ENCODE results near the gene CLDN22. TPM values are rescaled to one million over a fixed set of nuclear protein-coding genes. Genes with fewer than 3 reads are reported as not detected.

CLDN22 gene
- total and polyA plus RNA-seq, 9 of the 15 experiments (the other 6 are each of a cell fraction or from before 2014, with no cell fraction given) = 0.21 TPM; not detected in 8

DNA sequence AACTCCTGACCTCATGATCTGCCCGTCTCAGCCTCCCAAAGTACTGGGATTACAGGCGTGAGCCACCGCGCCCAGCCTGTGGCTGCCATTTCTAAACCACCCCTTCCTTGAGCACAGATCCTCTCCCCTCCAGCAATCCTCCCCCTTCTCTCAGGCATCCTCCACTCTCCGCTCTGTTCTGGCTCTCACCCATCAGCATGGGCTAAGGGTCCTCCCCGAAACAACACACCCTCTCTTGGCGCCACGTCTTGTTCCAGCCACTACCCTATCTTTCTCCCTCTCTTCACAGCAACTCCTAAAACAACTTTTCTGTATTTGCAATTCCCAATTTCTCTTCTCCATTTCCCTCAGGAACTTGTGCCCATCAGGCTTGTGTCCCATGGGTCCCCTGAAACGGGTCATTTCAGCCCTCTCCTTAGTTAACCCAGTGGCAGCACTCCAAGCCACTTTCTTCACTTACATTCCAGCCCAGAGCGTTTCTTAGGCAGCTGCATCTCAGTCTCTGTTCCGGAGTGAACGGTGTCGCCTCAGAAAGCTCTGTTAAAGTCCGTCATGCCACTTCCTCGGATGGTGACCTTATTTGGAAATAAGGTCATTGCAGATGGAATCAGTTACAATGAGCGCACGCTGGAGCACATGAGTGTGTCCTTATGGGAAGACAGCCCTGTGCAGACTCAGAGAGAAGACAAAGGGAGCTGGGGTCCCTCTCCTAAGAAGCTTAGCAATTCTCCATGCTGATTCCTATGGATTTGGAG lies 30.4 kb upstream of the CLDN22 start:
- intact Hi-C loops (cut with micrococcal nuclease) (no loop called here), in situ Hi-C loops (cut with MboI) (no loop called here)
- DNase-seq (ENCODE audit: extremely low read depth in 1 of 4, low spot score in 3 of 4) (no peak), ATAC-seq (no peak), FAIRE-seq (no peak)
- no TSS peak for BruUV-seq (replicated peaks)
- peaks cover 10 to 27% of the 10 kb centered on the region in 2 experiments; a peak in 4 of 5 replicates for H3K4me1 ChIP-seq (replicated peaks in 1 of 2; ENCODE audit: control insufficient read depth in 2 of 2, insufficient read depth in 2 of 2, low read length in 2 of 2)
- H3K79me2 ChIP-seq (ENCODE audit: control insufficient read depth, insufficient read depth, low read length) = no peaks in the 10 kb centered on the region
- no peaks in the 10 kb centered on the region for H3K9me1 ChIP-seq (ENCODE audit: control insufficient read depth, insufficient read depth, low read length)
- peak; percentile 26; the same call in 1 of the 2 replicates for TF ChIP-seq NFRKB (IDR thresholded peaks at IDR 0.05; ENCODE audit: low read depth)
- no peak for TF ChIP-seq CCAR2 (IDR thresholded peaks at IDR 0.05; ENCODE audit: low read depth, low read length)
- H3K27ac ChIP-seq (ENCODE audit: extremely low read depth, low read depth, low read length) = no peak overlapping the region
- H3K36me3 ChIP-seq (ENCODE audit: control insufficient read depth, insufficient read depth, low read length) = no peaks in the 10 kb centered on the region
- no peak overlapping the region for H2AFZ ChIP-seq (ENCODE audit: low read depth, low read length)
- no peaks in the 10 kb centered on the region for H4K20me1 ChIP-seq (replicated peaks; ENCODE audit: control insufficient read depth, insufficient read depth, low read length)
- H3K4me2 ChIP-seq (ENCODE audit: insufficient read depth, low read length) = no peak overlapping the region
- CTCF ChIA-PET (ENCODE audit: low intra/inter-chr PET ratio) = no interaction called here
- H3K4me3 ChIP-seq = no peak overlapping the region
- no peaks in the 10 kb centered on the region for H3K27me3 ChIP-seq (ENCODE audit: control insufficient read depth in 2 of 2, insufficient read depth in 2 of 2, low read length in 2 of 2)
- no peaks in the 10 kb centered on the region for H3K9me3 ChIP-seq (replicated peaks; ENCODE audit: control insufficient read depth, insufficient read depth, low read depth, low read length)
- 82% methylated on average over 15 of the region's 17 CpGs for WGBS (ENCODE audit: insufficient coverage, low coverage, missing lambda C conversion rate)
- POLR2A ChIA-PET = no interaction called here
- H3K9ac ChIP-seq (ENCODE audit: insufficient read depth in 1 of 2, low read depth in 2 of 2, low read length in 2 of 2) = no peak overlapping the region

DNA sequence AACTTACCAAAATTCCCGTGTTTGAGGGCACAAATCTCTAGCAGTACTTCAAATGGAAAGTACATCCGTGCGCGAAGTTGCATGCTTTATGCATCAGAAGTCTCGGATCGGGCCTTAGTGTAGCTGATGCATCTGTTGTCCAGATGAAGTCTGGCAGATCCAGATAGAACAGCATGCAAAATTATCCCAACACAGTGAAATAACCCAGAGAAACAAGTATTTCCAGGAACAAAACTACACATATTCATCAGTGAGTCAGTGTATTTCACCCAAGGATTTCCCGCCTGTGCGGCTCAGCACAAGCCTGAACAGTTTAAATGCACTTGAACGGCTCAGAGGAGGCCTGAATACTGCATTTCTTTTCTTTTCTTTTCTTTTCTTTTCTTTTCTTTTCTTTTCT lies 29.6 kb upstream of the CLDN22 start:
- WGBS (ENCODE audit: insufficient coverage, low coverage, missing lambda C conversion rate) = 32% methylated on average over 9 of the region's 9 CpGs
- BruUV-seq (replicated peaks) = no TSS peak
- Histone ChIP-seq H4K20me1 (replicated peaks; ENCODE audit: control insufficient read depth, insufficient read depth, low read length) (no peaks in the 10 kb centered on the region), H3K9ac (ENCODE audit: insufficient read depth in 1 of 2, low read depth in 2 of 2, low read length in 2 of 2) (peak overlapping the region in 1 of 2 experiments; percentile 49; a peak in 2 of 4 replicates), H3K9me1 (ENCODE audit: control insufficient read depth, insufficient read depth, low read length) (no peaks in the 10 kb centered on the region), H3K4me1 (replicated peaks in 1 of 2; ENCODE audit: control insufficient read depth in 2 of 2, insufficient read depth in 2 of 2, low read length in 2 of 2) (peaks cover 10 to 27% of the 10 kb centered on the region in 2 experiments; a peak in 4 of 5 replicates), H3K9me3 (replicated peaks; ENCODE audit: control insufficient read depth, insufficient read depth, low read depth, low read length) (no peaks in the 10 kb centered on the region), H3K27ac (ENCODE audit: extremely low read depth, low read depth, low read length) (peak overlapping the region; percentile 83), H3K4me3 (no peak overlapping the region), H3K4me2 (ENCODE audit: insufficient read depth, low read length) (peak overlapping the region; percentile 57), H3K27me3 (ENCODE audit: control insufficient read depth in 2 of 2, insufficient read depth in 2 of 2, low read length in 2 of 2) (no peaks in the 10 kb centered on the region), H2AFZ (ENCODE audit: low read depth, low read length) (peak overlapping the region; percentile 79), H3K79me2 (ENCODE audit: control insufficient read depth, insufficient read depth, low read length) (no peaks in the 10 kb centered on the region), H3K36me3 (ENCODE audit: control insufficient read depth, insufficient read depth, low read length) (no peaks in the 10 kb centered on the region)
- ATAC-seq (peak; percentile 20), FAIRE-seq (no peak), DNase-seq (ENCODE audit: extremely low read depth in 1 of 4, low spot score in 3 of 4) (peak in 2 of 4 experiments; percentile 19 to 29)
- in situ Hi-C loops (cut with MboI) (no loop called here), intact Hi-C loops (cut with micrococcal nuclease) (loop anchor here (1.0 kb wide), 1 partner anchor 46 kb away; no protein-coding TSS in a partner anchor)
- ChIA-PET CTCF (ENCODE audit: low intra/inter-chr PET ratio) (interaction anchor here (0.6 kb wide), 1 partner anchor 80 kb away, joined by 3 read pairs; no protein-coding TSS in a partner anchor), POLR2A (no interaction called here)
- TF ChIP-seq ZKSCAN3 (CRISPR knock-in tag; IDR thresholded peaks at IDR 0.05) (no peak), ZNF224 (CRISPR knock-in tag; IDR thresholded peaks at IDR 0.05) (no peak)
- TF ChIP-seq, protein P1, sequence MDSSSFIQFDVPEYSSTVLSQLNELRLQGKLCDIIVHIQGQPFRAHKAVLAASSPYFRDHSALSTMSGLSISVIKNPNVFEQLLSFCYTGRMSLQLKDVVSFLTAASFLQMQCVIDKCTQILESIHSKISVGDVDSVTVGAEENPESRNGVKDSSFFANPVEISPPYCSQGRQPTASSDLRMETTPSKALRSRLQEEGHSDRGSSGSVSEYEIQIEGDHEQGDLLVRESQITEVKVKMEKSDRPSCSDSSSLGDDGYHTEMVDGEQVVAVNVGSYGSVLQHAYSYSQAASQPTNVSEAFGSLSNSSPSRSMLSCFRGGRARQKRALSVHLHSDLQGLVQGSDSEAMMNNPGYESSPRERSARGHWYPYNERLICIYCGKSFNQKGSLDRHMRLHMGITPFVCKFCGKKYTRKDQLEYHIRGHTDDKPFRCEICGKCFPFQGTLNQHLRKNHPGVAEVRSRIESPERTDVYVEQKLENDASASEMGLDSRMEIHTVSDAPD (CRISPR knock-in tag; IDR thresholded peaks at IDR 0.05) = no peak
- TF ChIP-seq, protein P2, sequence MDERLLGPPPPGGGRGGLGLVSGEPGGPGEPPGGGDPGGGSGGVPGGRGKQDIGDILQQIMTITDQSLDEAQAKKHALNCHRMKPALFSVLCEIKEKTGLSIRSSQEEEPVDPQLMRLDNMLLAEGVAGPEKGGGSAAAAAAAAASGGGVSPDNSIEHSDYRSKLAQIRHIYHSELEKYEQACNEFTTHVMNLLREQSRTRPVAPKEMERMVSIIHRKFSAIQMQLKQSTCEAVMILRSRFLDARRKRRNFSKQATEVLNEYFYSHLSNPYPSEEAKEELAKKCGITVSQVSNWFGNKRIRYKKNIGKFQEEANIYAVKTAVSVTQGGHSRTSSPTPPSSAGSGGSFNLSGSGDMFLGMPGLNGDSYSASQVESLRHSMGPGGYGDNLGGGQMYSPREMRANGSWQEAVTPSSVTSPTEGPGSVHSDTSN (CRISPR knock-in tag; IDR thresholded peaks at IDR 0.05; ENCODE audit: low read depth) = no peak
- TF ChIP-seq, protein P2 (tag; conservative IDR thresholded peaks at IDR 0.05; ENCODE audit: low read depth) = no peak
- TF ChIP-seq, protein P3, sequence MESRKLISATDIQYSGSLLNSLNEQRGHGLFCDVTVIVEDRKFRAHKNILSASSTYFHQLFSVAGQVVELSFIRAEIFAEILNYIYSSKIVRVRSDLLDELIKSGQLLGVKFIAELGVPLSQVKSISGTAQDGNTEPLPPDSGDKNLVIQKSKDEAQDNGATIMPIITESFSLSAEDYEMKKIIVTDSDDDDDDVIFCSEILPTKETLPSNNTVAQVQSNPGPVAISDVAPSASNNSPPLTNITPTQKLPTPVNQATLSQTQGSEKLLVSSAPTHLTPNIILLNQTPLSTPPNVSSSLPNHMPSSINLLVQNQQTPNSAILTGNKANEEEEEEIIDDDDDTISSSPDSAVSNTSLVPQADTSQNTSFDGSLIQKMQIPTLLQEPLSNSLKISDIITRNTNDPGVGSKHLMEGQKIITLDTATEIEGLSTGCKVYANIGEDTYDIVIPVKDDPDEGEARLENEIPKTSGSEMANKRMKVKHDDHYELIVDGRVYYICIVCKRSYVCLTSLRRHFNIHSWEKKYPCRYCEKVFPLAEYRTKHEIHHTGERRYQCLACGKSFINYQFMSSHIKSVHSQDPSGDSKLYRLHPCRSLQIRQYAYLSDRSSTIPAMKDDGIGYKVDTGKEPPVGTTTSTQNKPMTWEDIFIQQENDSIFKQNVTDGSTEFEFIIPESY (CRISPR knock-in tag; IDR thresholded peaks at IDR 0.05) = 0 out of 2 replicates have a peak, but pooled peaks have one; percentile 33

All from K562 (cell line).